ENCODE measurements around the gene PDYN.

PDYN gene

DNA sequence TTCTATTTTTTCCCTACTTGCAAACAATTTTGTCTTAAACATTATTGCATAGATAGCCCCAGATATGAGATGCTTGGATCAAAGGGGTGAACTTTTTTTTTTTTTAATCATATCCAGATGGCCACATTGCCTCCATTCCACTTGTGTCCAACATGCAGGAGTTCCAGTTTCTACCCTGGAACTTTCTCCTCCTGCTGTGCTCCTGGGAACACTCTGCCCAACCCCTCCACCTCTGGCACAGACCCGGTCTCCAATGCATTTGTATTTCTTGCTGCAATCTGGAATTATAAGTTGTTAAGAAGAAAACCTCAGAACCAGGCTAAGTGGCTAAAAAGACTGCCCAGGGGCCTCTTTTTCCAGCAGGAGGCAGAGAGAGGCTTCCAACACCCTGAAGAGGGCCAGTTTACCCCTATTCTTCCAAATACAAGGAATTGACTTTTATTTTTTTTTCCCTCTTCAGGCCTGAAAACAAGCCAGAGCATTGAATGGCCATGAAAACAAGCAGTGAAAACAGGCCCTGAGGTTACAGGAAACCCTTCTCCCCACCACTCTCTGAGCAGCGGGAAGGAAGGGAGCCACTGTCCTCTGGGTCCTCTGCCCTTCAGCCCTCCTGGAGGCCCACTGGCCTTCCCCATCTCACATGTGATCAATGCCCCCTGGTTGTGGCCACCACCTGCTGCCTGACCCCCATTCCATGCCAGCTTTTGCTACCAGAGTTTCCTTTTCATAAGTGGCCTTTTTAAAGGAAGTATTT, 44.3 kb downstream of the PDYN start:
- ATAC-seq: no peak

DNA sequence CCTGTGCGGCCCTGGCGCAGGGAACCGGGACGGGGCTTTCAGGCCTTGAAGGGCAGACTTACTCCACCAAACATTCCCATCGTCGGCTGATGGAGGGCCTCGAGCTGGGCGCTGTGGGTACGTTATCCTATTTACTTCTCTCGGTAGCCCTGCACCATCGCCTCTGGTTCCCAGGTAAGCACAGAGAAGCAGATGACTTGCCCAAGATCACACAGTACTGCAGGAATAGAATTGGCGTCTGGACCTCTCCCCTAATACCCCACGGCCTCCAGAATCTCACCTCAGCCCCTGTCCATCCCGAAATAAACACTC, 46.4 kb downstream of the PDYN start:
- no peak for ATAC-seq

DNA sequence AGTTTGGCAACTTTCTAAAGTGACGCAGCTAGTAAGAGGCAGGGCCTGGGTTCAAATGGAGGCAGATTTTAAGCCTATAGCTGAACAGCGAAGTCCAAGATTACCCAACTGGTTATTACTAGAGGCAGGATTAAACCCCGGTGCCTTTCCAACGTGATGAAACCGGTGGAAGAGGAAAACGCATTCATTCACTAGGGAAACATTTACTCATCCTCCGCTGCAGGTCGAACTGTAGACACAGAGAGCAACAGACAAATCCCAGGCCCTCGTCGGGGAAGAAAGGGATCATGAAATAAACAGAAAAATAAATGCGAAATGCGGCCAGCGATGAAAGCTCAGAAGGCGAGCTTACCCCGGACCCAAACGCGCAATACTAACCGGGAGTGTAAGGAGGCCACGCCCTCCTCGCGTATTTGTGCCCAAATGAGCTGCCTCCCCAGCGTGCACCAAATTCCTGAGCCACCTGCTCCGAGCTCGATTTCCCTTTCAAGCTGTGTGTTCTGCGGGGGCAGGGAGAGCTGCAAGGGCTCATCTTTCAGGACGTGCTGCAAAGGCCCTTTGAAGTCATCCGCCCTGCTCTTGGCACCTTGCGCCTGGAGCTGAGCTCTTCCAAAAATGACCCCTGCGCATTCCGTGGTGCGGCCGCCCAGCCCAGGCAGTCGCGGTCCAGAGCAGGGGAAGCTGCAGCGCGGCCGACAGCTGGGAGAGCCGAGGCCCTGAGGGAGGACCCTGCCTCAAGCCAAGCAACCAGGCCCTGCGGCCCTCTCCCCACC, 46.9 kb downstream of the PDYN start:
- ATAC-seq: no peak

DNA sequence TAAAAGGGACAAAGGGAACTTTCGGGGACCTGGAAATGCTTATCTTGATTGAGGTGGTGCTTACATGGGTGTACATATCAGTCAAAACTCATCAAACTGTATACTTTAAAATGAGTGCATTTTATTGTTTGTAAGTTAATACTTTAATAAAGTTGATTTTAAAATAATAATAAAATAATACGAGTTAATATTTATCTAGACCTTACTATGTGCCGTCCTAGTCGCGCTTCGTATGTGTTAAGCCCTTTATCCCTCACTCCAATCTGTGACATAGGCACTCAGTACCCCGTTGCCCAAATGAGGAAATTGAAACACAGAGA, 47.5 kb downstream of the PDYN start:
- ATAC-seq: no peak

DNA sequence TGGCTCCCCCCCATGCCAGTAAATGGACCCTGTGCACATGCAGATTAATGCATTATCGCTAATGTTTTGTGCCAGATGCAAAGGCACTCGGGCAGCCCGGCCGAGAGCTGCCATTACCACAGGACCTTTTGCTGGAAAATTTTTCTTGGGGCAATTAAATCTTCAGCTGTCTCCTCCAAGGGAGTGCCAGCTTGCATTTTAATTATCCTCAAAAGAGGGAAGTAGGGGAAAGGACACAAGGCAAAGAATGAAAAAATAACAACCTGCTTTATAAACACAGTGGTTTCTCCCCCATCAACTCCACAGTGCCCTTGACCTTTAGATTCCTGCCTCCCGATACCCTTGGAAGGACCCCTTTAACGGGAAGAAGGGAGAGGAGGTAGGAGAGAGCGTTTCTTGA, 48.2 kb downstream of the PDYN start:
- ATAC-seq: no peak

DNA sequence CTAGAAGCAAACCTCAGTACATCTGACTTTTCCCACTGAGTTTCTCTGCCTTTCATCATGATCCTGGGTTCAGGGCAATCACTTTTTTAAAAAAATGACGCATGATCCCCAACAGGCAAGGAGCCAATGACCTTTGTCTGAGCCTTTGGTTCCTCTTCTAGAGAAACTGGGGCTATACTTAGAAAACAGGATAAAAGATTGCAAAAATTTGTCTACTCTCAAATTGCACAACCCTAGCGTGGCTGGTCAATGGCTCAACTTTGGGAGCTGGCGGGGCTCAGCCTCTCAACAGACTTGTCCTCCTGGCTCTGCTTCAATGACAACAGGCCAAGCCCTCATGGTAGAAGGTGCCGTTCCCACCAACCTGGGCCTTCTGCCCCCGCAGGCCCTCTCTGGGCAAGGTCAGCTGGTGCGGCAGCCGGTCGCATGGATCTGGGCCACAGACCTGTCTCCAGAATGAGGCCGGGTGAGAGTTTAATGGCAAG, 48.7 kb downstream of the PDYN start:
- no peak for ATAC-seq

DNA sequence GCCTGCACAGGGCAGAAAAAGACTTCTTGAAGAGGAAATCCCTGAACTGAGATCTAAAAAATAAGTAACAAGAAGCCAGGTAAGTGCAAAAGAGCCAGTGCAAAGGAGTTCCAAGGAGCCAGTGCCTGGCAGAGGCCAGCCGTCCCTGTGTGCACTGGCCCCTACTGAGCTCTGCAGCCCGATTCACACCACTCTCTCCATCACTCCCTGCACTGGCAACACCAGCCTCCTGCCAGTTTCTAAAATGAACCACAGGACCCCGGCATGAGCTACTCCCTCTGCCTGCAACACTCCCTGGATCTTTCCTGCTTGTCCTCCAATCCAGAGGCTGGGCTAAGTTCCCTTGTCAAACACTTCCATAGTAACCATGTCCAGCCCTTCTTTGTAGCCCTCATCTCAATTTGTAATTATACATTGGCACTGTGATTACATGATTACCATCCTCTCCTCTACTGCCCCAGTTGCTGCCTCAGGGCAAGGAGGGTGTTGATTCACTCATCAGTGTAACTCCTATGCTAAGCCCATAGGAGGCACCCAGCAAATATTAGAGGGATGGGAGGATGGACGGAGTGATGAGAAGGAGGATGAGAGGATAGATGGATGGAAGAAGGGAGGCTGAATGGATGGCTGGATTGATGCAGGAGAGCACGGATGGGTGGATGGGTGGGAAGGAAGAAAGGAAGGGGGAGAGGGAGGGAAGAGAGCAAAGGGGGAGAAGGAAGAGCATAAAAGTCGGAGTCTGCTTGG, 49.3 kb downstream of the PDYN start:
- no peak for ATAC-seq

DNA sequence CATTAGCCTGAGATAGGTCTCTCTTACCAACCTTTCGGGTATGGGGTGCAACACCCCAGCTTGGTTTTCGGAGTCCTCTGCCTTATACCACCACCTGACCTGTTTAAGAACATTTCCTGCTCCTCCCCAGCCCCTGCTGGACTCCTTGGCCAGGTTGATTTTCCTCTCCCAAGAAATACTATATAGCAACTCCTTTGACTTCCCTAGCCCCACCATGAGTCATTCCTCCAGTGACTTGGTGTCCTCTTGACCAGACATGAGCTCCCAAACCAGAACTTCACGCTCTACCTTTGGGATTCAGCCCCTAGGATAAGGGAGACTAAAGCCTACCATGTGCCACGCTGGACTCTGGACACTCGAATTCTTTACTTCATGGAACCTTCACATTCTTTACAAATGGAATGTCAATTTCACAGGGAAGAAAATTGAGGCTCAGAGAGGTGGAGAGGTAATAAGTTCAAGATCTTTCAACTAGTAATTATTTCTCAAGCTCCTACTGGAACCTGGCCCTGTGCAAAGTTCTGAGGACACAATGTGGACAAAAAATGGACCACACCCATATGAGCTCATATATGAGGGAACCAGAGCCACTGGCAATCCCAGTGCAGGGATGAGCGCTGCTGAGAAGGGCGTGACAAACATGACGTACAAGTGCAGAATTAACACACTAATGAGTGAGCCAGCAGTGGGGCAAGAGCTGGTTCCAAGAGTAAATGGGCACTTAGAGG, 50.4 kb downstream of the PDYN start:
- ATAC-seq: no peak

DNA sequence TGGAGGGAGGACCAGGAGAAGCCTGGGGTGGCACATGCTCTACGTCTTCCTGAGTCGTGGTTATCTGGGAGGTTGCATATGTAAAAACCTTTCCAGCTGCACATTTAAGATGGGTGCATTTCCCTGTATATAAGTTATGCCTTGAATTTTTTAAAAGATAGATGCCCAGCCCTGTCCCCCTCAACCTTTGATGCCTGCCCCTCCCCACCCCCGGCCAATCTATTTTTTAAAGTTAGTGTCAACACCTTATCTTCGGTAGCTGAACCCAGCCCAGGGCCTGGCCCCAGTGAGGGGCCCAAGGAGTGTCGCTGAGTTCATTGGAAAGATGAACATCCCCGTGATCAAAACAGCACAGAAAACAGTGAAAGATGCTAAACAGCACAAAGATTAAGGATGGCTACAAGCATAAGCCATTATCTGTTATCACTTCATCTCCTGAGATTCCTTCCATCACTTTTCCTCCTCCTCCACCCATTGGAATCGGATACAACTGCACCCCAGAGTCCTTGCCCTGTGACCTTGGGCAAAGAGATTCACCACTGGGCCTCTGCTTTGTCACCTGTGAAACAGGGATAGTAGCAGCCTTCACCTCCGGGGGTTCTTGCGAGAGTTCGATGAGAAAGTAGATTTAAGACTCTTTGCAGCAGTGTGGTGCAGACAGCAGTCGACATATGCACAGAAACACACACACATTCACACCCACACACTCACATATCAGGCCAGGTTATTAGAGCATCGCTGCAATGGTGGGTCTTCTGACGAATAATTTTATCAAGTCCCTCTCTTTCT, 51.2 kb downstream of the PDYN start:
- ATAC-seq: no peak

DNA sequence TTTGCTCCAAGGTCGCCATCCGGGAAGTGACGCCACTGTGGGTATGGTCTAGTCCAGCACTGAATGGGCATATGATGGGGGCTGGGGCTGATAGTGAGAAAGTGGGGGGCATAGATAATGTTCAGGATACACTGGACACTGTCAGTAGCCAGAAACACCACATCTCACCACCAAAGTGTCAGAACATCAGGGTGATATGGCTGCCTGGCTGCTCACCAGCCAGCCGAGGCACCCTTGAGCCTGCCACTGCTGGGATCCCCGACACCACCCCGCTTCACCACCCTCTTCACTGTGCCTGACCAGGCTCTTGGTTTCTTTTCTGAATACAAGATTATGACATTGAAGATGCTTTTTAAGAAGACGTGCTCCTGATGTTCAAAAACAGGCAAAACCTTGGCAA, 51.8 kb downstream of the PDYN start:
- ATAC-seq: no peak

DNA sequence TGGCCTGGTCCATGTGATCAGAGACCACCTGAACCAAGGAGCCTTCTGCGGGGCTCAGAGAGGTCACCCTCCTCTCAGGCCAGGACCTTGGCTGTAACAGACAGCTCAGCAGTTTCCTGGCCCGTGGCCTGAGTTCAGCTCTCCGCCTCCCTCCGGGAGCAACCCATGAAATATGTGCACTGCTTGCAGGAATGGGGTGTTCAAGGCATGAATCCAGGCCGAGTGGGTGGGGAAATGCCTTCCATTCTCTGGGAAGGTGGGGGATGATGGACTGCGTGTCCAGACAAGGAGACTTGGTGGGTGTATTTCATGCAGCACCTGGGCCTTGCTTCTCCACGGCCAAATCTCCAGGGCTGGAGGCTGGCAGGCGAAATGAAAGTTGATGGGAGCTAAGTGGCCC, 52.6 kb downstream of the PDYN start:
- ATAC-seq: no peak

DNA sequence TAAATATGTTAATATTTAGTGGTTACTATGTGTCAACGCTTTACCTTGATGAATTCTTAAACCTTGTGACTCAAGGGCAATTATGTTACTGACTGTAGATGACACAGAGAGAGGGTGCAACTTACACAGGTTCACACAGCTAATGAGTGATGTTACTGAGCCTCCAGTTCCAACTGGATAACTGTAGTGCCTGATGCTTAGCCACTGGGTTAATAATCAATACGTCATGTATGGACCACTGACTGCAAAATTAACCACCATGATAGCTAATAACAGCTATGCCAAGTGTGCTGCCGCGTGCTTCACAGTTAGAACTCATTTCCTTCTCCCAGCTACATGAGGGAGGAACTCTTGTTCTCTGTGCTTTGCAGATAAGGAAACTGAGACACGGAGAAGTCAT, 53.3 kb downstream of the PDYN start:
- ATAC-seq: no peak

DNA sequence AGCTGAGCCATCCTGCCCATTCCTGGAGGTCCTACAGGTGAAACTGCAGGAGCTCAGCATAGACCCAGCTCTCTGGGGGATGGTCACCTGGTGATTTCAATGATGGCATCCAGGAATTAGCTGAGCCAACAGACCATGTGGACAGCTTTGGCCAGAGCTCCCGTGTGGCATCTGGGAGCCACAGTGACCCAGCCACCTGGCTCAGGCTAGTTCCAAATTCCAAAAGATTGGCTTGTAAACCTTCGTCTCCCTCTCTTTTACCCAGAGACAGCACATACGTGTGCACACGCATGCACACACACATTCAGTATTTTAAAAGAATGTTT, 54.6 kb downstream of the PDYN start:
- no peak for ATAC-seq

DNA sequence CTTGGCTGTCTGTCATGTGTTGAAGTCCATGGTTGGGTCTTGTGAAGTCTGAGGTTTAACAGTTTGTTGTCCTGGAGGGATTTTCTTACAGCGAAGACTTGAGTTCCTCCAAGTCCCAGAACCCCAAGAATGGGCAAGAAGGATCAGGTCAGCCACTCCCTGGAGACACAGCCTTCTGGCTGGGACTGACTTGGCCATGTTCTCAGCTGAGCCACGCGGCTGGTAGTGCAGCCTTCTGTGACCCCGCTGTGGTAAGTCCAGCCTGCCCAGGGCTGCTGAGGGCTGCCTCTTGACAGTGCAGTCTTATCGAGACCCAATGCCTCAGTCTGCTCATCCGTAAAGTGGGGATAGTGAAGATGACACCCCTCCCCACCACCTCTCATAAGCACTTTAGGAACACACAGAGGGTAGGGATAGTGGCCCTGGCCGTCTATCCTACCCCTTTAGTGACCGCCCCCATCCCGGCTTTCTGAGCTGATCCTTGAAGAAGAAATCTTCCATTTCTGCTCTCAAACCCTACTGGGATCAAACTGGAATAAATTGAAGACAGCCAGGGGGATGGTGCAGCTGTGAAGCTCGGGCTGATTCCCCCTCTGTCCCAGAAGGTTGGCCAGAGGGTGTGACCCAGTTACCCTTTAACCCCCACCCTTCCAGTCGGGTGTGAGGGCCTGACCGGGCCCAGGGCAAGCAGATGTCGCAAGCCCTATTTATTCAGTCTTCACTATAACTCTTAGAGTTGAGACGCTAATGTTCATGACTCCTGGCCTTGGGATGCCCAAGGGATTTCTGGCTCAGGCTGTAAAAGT, 55.2 kb downstream of the PDYN start:
- ATAC-seq: no peak

DNA sequence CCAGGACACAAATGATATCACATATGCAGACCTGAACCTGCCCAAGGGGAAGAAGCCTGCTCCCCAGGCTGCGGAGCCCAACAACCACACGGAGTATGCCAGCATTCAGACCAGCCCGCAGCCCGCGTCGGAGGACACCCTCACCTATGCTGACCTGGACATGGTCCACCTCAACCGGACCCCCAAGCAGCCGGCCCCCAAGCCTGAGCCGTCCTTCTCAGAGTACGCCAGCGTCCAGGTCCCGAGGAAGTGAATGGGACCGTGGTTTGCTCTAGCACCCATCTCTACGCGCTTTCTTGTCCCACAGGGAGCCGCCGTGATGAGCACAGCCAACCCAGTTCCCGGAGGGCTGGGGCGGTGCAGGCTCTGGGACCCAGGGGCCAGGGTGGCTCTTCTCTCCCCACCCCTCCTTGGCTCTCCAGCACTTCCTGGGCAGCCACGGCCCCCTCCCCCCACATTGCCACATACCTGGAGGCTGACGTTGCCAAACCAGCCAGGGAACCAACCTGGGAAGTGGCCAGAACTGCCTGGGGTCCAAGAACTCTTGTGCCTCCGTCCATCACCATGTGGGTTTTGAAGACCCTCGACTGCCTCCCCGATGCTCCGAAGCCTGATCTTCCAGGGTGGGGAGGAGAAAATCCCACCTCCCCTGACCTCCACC, 56.4 kb downstream of the PDYN start:
- no peak for ATAC-seq

DNA sequence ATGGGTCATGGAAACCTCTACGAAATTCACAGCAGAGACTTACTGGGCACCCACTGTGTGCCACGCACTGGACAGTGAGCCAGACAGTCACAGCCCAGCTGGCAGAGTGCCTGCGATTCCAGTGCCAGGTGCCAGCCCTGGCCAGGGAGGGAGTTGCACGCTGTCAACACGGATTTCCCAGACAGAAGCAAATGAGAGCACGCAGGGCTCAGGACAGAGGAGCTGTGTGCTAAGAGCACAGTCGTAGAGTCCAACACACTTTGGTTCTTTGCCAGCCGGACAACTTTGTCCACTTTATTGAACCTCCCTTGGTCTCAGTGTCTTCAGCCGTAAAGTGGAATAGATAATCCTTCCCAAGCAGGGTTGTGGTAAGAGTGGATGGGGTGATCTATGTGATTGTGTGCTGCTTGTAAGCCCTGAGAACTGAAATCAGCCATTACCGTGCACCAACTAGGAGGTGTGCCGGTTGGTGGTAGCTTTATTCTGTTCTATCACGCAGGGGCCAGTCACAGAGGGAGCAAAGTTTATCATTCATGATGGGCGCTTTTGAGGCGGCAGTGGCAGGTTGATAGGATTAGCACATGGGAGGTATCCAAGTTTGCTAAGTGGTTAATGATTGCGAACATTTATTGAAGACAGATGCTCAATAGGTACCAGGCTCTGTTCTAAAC, 58.0 kb downstream of the PDYN start:
- ATAC-seq: no peak

DNA sequence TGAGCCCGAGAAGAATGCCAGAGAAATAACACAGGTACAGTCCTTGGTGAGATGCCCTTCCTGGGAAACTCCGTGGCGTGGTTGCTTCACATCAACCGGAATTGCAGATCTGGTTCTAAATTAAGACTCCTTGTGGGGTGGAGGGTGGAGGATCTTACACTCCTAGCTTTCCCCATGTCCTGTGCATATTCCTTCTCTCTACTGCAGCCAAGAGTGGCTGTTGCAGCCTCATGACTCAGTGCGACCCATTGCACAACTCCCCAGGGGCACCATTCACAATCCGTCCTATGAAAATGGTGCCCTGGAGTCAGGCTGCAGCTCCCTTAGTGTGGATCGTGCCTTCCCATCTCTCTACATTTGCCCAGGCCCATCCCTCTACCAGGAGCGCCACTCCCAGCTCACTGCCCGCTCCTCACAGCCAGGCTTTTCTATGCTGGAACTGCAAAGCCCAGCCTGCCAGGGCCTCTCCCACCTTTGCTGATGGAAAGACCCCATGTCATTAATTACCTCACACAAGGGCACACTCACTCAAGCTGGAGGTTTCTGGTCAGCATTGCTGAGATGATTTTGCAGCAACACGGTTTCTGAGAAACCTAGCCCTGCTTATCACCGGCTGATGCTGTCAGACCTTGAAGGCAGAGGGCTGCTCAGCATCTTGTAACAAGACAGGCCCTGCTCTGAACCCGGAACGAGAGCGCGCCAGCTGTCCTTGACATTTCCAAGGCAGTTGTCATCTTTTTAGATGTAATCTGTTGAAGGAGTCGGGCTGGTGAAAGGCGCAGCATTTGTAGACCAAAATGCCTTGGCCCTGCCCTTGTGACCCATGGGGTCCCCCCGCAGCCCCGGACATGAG, 58.9 kb downstream of the PDYN start:
- ATAC-seq: no peak

DNA sequence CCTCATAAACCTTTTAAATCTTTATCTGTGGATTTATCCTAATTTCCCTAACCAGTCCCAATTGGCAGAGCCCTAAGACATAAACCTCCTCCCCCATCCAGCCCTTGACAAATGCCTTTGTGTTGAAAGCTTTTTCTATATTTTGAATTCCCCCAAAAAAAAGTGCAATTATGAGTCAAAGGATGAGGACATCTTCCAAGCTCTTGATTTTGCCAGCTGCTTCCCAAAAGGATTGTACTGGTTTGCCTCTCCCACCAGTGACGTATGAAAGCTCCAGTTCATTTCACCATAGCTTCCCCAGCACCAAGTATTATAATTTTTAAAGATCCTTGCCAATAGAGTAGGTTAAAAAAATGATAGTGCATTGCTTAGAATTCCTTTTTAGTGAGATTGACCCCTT, 59.7 kb downstream of the PDYN start:
- ATAC-seq: no peak

DNA sequence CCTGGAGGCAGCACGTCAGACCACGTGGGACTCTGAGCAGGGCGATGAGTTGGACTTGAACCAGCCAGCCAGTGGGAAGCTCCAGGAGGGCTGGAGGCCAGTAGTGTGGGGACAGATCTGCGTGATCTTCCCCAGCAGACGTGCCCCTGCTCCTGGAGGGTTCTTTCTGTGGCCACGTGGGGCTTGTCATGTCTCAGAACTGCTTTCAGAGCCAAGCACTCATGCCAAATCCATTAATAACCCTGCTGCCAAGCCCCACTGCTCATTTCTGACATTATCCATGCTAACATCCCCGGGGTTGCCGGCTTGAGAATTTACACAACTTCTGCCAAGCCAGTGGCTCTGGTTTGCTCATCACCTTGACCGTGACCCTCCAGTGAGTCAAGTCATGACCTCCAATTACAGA, 60.4 kb downstream of the PDYN start:
- ATAC-seq: no peak

DNA sequence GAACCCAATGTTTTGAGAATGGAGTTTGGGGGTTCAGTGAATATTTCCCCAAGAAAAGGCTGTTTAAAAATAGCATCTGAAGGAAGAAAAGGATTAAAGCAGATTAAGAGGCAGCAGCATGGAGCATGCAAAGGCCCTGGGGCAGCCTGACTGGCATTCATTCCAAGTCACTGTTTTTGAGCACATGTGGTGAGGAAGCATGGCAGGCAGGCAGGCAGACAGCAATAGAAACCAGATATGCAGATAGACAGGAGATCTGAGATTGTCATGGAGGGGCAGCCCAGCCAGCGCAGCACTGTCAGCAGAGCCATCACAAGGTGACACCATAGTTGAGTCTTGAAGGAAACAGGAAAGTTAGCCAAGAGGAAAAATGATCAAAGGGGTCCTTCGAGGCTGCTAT, 60.9 kb downstream of the PDYN start:
- no peak for ATAC-seq

All from activated CD4-positive, CD25-positive, alpha-beta regulatory T cell treated with anti-CD3 and anti-CD28 coated beads, Interleukin-2, amount 50 U/mL, for 24 hours (primary cell).